CD4-positive, alpha-beta T cell (primary cell): ENCODE results near the gene NPTX2. TPM values are rescaled to one million over a fixed set of nuclear protein-coding genes. Genes with fewer than 3 reads are reported as not detected.

Source experiments
- ATAC-seq: fragments of 200-7000 bp; cut with Tn5 transposase; one replicate; pipeline ENCODE4 v1.10.0; 2022; ENCODE audit warnings: mild to moderate bottlenecking; ENCODE audit not compliant: poor library complexity
- CTCF ChIA-PET: fragments of 350-600 bp; sonication (Branson Sonifier 250); formaldehyde crosslinking; loops from one replicate; lab custom pipeline; 2021; ENCODE audit warnings: antibody characterized with exemption, inconsistent platforms; lab: Charles Lee
- POLR2A ChIA-PET: fragments of 350-600 bp; sonication (Branson Sonifier 250); formaldehyde crosslinking; loops from one replicate; lab custom pipeline; 2021; ENCODE audit warnings: antibody characterized with exemption, inconsistent platforms; lab: Charles Lee
- DNase-seq, 14 experiments: peaks; one replicate each; pipeline ENCODE4 v3.0.0-alpha.2; 2013 to 2020; ENCODE audit warnings: mixed read lengths in 2 of 14
- H3K27ac ChIP-seq, 2 donors: one replicate each; pipeline versions ENCODE4 v1.5.1 to v1.7.0; 2013; ENCODE audit warnings: low read length in 2 of 2, low read depth in 1 of 2, mild to moderate bottlenecking in 1 of 2
- H3K27me3 ChIP-seq, 2 experiments: 1 replicate in 1 of 2; 2 replicates in 1 of 2; pipeline versions ENCODE4 v1.6.1 to v1.7.0; 2013; ENCODE audit warnings: low read length in 2 of 2, control low read depth in 1 of 2, mild to moderate bottlenecking in 1 of 2, moderate library complexity in 1 of 2; ENCODE audit not compliant: insufficient read depth in 2 of 2, control insufficient read depth in 1 of 2
- H3K36me3 ChIP-seq: one replicate; pipeline ENCODE4 v1.6.1; 2013; ENCODE audit warnings: low read length, control low read depth; ENCODE audit not compliant: insufficient read depth
- H3K4me1 ChIP-seq: one replicate; pipeline ENCODE4 v1.6.1; 2013; ENCODE audit warnings: low read length, control low read depth; ENCODE audit not compliant: insufficient read depth
- H3K4me3 ChIP-seq: one replicate; pipeline ENCODE4 v1.5.1; 2013; ENCODE audit warnings: mild to moderate bottlenecking, low read length, moderate library complexity
- H3K9me3 ChIP-seq, 2 experiments: 1 replicate in 1 of 2; 2 replicates in 1 of 2; pipeline versions ENCODE4 v1.6.1 to v1.7.0; 2013; ENCODE audit warnings: low read length in 2 of 2, mild to moderate bottlenecking in 2 of 2, control low read depth in 1 of 2, moderate library complexity in 1 of 2; ENCODE audit not compliant: control insufficient read depth in 1 of 2, insufficient read depth in 1 of 2
- H3K27ac Mint-ChIP-seq: one replicate; pipeline ENCODE4 v1.8.0; 2020; ENCODE audit warnings: mixed read lengths
- H3K27me3 Mint-ChIP-seq: one replicate; pipeline ENCODE4 v1.8.0; 2021; ENCODE audit warnings: mixed read lengths
- H3K36me3 Mint-ChIP-seq: one replicate; pipeline ENCODE4 v1.8.0; 2021; ENCODE audit warnings: low read depth, mixed read lengths
- H3K4me1 Mint-ChIP-seq: one replicate; pipeline ENCODE4 v1.8.0; 2021; ENCODE audit warnings: low read depth, mixed read lengths
- H3K4me3 Mint-ChIP-seq: one replicate; pipeline ENCODE4 v1.8.0; 2020; ENCODE audit warnings: mild to moderate bottlenecking, mixed read lengths
- H3K9me3 Mint-ChIP-seq: one replicate; pipeline ENCODE4 v1.8.0; 2020; ENCODE audit warnings: mixed read lengths
- CTCF ChIP-seq: fragments of 200-600 bp; IDR thresholded peaks from one replicate; pipeline ENCODE4 v1.8.0; 2022; ENCODE audit warnings: antibody characterized with exemption, mild to moderate bottlenecking
- intact Hi-C, 2 experiments: fragments of 100-400 bp; cut with DNase I in 1 of 2; cut with micrococcal nuclease in 1 of 2; formaldehyde crosslinking; loops; one replicate each; pipeline versions ENCODE4 v1.15.1 to v1.9.0; 2023 to 2025; cut with DNase I, micrococcal nuclease
- total RNA-seq, 174 experiments: library from RNA in 2 of 174; stranded (reverse) in 2 of 174; gene quantifications; one replicate each; pipeline ENCODE4 v1.2.3 and lab custom pipeline; 2021 to 2026

Gene NPTX2
- total RNA-seq, 2 experiments from 2014 or later: not detected

DNA sequence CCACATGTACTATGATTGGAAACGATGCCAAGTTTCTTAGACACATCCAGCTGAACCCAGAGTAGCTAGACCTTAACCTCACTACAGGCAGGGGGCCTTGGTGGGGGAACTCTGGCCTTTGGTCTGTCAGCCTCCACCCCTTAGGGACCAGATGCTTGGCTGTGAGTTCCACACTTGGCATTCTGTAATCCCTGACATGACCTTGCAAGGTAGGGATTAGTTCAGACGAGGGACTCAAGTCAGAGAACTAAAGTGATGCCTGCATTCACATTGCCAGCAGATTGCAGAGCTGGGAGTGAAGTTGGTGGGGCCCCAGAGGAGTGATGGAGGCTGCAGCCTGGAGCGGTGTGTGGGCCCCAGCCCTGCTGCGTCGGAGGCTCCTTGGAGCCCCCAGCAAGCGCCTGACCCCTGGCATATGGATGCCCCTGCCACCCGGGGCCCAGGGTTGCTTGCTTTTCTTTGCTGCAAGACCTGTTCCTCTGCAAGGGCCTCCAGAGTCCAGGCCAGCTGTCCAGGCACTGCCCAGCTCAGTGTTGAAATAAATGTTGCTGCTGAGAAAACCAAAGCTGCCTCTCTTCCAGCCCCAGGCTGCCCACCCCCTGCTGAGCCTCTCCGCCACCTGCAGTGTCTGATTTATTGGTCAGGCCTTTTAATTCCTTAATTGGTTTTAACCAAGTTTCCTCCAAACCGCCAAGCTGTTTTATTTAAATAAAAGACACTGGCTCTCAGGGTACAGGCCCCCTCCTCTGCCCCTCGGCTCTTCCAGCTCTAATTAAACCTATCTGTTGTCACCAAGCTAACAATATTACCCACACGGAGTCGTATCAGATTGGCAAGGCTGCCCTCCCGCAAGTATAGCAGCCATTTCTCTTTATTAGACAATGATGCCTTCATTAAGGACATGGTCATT is 4.7 kb downstream of the NPTX2 start:
- intact Hi-C loops: no loop called here
- Mint-ChIP-seq H3K4me1 (no peaks in the 10 kb centered on the region), H3K27ac (no peak overlapping the region), H3K36me3 (no peaks in the 10 kb centered on the region), H3K27me3 (peaks cover 35% of the 10 kb centered on the region), H3K9me3 (no peaks in the 10 kb centered on the region), H3K4me3 (no peak overlapping the region)
- POLR2A ChIA-PET: no interaction called here
- CTCF ChIA-PET: no interaction called here
- peaks cover 18 to 24% of the 10 kb centered on the region in 2 experiments for H3K27me3 ChIP-seq
- H3K36me3 ChIP-seq: no peaks in the 10 kb centered on the region
- peaks cover 0 to 19% of the 10 kb centered on the region in 2 experiments for H3K9me3 ChIP-seq
- H3K4me3 ChIP-seq: no peak overlapping the region
- no peak overlapping the region for H3K27ac ChIP-seq
- ATAC-seq: no peak
- no peaks in the 10 kb centered on the region for H3K4me1 ChIP-seq
- no peak for DNase-seq
- no peak for TF ChIP-seq CTCF

- no peaks in the 10 kb centered on the region for H3K36me3 ChIP-seq
- Mint-ChIP-seq H3K27ac (no peak overlapping the region), H3K36me3 (no peaks in the 10 kb centered on the region), H3K27me3 (peaks cover 35% of the 10 kb centered on the region), H3K4me1 (no peaks in the 10 kb centered on the region), H3K4me3 (no peak overlapping the region), H3K9me3 (no peaks in the 10 kb centered on the region)
- no peak for DNase-seq
- ATAC-seq: no peak
- peaks cover 0 to 26% of the 10 kb centered on the region in 2 experiments for H3K9me3 ChIP-seq
- no peak for TF ChIP-seq CTCF
- CTCF ChIA-PET: no interaction called here
- no peak overlapping the region for H3K27ac ChIP-seq
- intact Hi-C loops: no loop called here
- POLR2A ChIA-PET: no interaction called here
- H3K4me1 ChIP-seq: no peaks in the 10 kb centered on the region
- H3K27me3 ChIP-seq: peaks cover 16 to 23% of the 10 kb centered on the region in 2 experiments
- H3K4me3 ChIP-seq: no peak overlapping the region
These were observed 5.8 kb downstream of the NPTX2 start for GRCh38 chr7:98622926-98623325.

DNA sequence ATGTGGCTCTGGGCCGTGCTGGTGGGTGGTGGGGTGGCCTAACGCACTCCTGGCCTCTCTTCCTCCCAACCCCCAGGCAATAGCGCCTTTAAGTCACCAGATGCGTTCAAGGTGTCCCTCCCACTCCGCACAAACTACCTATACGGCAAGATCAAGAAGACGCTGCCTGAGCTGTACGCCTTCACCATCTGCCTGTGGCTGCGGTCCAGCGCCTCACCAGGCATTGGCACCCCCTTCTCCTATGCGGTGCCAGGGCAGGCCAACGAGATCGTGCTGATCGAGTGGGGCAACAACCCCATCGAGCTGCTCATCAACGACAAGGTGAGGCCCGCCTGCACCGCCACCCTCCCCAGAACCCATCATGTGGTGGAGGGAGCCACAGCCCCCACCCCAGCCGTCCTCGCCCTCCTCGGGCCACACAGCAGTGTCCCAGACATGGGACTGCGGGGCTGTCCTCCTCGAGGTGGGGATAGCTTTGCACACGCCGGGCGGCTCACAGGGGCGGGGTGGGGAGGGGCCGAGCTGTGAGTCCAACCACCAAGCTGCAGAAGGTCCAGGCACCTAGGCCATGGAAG is 7.8 kb downstream of the NPTX2 start:
- intact Hi-C loops: no loop called here
- H3K36me3 Mint-ChIP-seq: no peaks in the 10 kb centered on the region
- no peak overlapping the region for H3K27ac Mint-ChIP-seq
- H3K27me3 Mint-ChIP-seq: peaks cover 25% of the 10 kb centered on the region
- ChIA-PET CTCF (no interaction called here), POLR2A (no interaction called here)
- no peak overlapping the region for H3K4me3 Mint-ChIP-seq
- no peaks in the 10 kb centered on the region for H3K36me3 ChIP-seq
- no peaks in the 10 kb centered on the region for H3K9me3 Mint-ChIP-seq
- TF ChIP-seq CTCF: no peak
- no peak overlapping the region for H3K4me3 ChIP-seq
- H3K27ac ChIP-seq: no peak overlapping the region
- H3K4me1 Mint-ChIP-seq: no peaks in the 10 kb centered on the region
- H3K4me1 ChIP-seq: no peaks in the 10 kb centered on the region
- ATAC-seq (no peak), DNase-seq (no peak)
- peaks cover 4 to 14% of the 10 kb centered on the region in 2 experiments for H3K27me3 ChIP-seq
- peaks cover 0 to 31% of the 10 kb centered on the region in 2 experiments for H3K9me3 ChIP-seq
